NCI-H1092 treated with DMSO at 0.1 percent for 48 hours (cell line): Measurements from ENCODE around the gene CFH.
"Not testable (repeated sequence)": the region's sequence is repeated elsewhere in the genome, so short reads cannot be mapped to it uniquely, and the experiment has no call there.

Experiments
- DNase-seq: peaks from one replicate; lab custom pipeline; 2025; lab: John Stamatoyannopoulos, UW

The CFH gene

GRCh38 chr1:196667131-196667530 lies 15.3 kb downstream of the CFH start:
- DNase-seq: no peak

GRCh38 chr1:196669051-196669450 lies 17.2 kb downstream of the CFH start:
- no peak for DNase-seq

- DNase-seq: no peak
These were observed 17.9 kb downstream of the CFH start for GRCh38 chr1:196669693-196670092.

GRCh38 chr1:196674908-196675307 lies 23.1 kb downstream of the CFH start:
- no peak for DNase-seq

- no peak for DNase-seq
These were observed 26.1 kb downstream of the CFH start for GRCh38 chr1:196677781-196678509.

- DNase-seq: no peak
These were observed 26.7 kb downstream of the CFH start for GRCh38 chr1:196678510-196678884.

GRCh38 chr1:196680107-196680506 lies 28.3 kb downstream of the CFH start:
- DNase-seq: no peak

- DNase-seq: no peak
These were observed 32.6 kb downstream of the CFH start for GRCh38 chr1:196684476-196684875.

GRCh38 chr1:196685506-196685905 lies 33.7 kb downstream of the CFH start:
- DNase-seq: no peak

- DNase-seq: no peak
These were observed 37.2 kb downstream of the CFH start for GRCh38 chr1:196689001-196689400.

- DNase-seq: no peak
These were observed 38.7 kb downstream of the CFH start for GRCh38 chr1:196690582-196690981.

GRCh38 chr1:196698993-196699392 lies 47.1 kb downstream of the CFH start:
- no peak for DNase-seq

GRCh38 chr1:196701144-196701543 lies 49.3 kb downstream of the CFH start:
- DNase-seq: no peak

GRCh38 chr1:196709892-196710291 lies 58.0 kb downstream of the CFH start:
- not testable (repeated sequence) for DNase-seq

GRCh38 chr1:196717868-196718267 lies 66.0 kb downstream of the CFH start:
- no peak for DNase-seq

GRCh38 chr1:196723325-196724185 lies 71.7 kb downstream of the CFH start:
- DNase-seq: peak; percentile 67

- DNase-seq: no peak
These were observed 80.7 kb downstream of the CFH start for GRCh38 chr1:196732526-196732925.

- DNase-seq: no peak
These were observed 81.5 kb downstream of the CFH start for GRCh38 chr1:196733091-196733970.

- DNase-seq: no peak
These were observed 82.2 kb downstream of the CFH start for GRCh38 chr1:196734006-196734405.

- DNase-seq: no peak
These were observed 82.6 kb downstream of the CFH start for GRCh38 chr1:196734460-196734859.

- no peak for DNase-seq
These were observed 86.9 kb downstream of the CFH start for GRCh38 chr1:196738730-196739129.

GRCh38 chr1:196743244-196743643 lies 91.4 kb downstream of the CFH start:
- peak; percentile 89 for DNase-seq
